IgD-negative memory B cell (primary cell): ENCODE data around the gene FOCAD. TPM values are rescaled to one million over a fixed set of nuclear protein-coding genes. Genes with fewer than 3 reads are reported as not detected.

Experiments used
- H3K27ac Mint-ChIP-seq, 3 donors: one replicate each; pipeline ENCODE4 v1.8.0; 2020 to 2022; ENCODE audit warnings: mild to moderate bottlenecking in 3 of 3, mixed read lengths in 3 of 3, moderate library complexity in 1 of 3
- H3K27me3 Mint-ChIP-seq: one replicate; pipeline ENCODE4 v1.8.0; 2021; ENCODE audit warnings: mixed read lengths
- H3K36me3 Mint-ChIP-seq: one replicate; pipeline ENCODE4 v1.8.0; 2020; ENCODE audit warnings: mild to moderate bottlenecking, mixed read lengths
- H3K4me1 Mint-ChIP-seq, 3 donors: one replicate each; pipeline ENCODE4 v1.8.0; 2020 to 2022; ENCODE audit warnings: mixed read lengths in 3 of 3, mild to moderate bottlenecking in 1 of 3
- H3K4me3 Mint-ChIP-seq, 4 donors: one replicate each; pipeline ENCODE4 v1.8.0; 2020 to 2022; ENCODE audit warnings: mild to moderate bottlenecking in 4 of 4, mixed read lengths in 4 of 4, moderate library complexity in 3 of 4
- H3K9me3 Mint-ChIP-seq, 3 donors: one replicate each; pipeline ENCODE4 v1.8.0; 2020 to 2021; ENCODE audit warnings: mixed read lengths in 3 of 3, mild to moderate bottlenecking in 1 of 3
- polyA plus RNA-seq: library from polyadenylated mRNA; unstranded; fragments of 300-500 nt; fragmentation: Illumina TruSeq; gene quantifications from one replicate; pipeline ENCODE4 v1.2.3, GENCODE V29; 2021

The FOCAD gene
- polyA plus RNA-seq, 1 donor from 2014 or later, result 5.3 TPM

GRCh38 chr9:20884985-20885593 is 201.0 kb downstream of the FOCAD start:
- H3K9me3 Mint-ChIP-seq, result no peaks in the 10 kb centered on the region
- no peak overlapping the region for H3K27ac Mint-ChIP-seq
- peaks cover 3% of the 10 kb centered on the region for H3K36me3 Mint-ChIP-seq
- H3K4me3 Mint-ChIP-seq, result no peak overlapping the region
- H3K27me3 Mint-ChIP-seq, result no peaks in the 10 kb centered on the region
- H3K4me1 Mint-ChIP-seq, result no peaks in the 10 kb centered on the region

- H3K9me3 Mint-ChIP-seq, result no peaks in the 10 kb centered on the region
- no peaks in the 10 kb centered on the region for H3K36me3 Mint-ChIP-seq
- H3K4me1 Mint-ChIP-seq, result no peaks in the 10 kb centered on the region
- H3K4me3 Mint-ChIP-seq, result no peak overlapping the region
- H3K27me3 Mint-ChIP-seq, result no peaks in the 10 kb centered on the region
- no peak overlapping the region for H3K27ac Mint-ChIP-seq
Measured at GRCh38 chr9:20898885-20899554, 215.0 kb downstream of the FOCAD start.

GRCh38 chr9:20903212-20903611 is 219.2 kb downstream of the FOCAD start:
- no peak overlapping the region for H3K4me3 Mint-ChIP-seq
- no peaks in the 10 kb centered on the region for H3K4me1 Mint-ChIP-seq
- no peak overlapping the region for H3K27ac Mint-ChIP-seq
- H3K27me3 Mint-ChIP-seq, result no peaks in the 10 kb centered on the region
- H3K9me3 Mint-ChIP-seq, result no peaks in the 10 kb centered on the region
- H3K36me3 Mint-ChIP-seq, result no peaks in the 10 kb centered on the region

GRCh38 chr9:20904995-20905394 is 220.9 kb downstream of the FOCAD start:
- H3K27me3 Mint-ChIP-seq, result no peaks in the 10 kb centered on the region
- peaks cover 2% of the 10 kb centered on the region for H3K36me3 Mint-ChIP-seq
- no peaks in the 10 kb centered on the region for H3K4me1 Mint-ChIP-seq
- H3K27ac Mint-ChIP-seq, result no peak overlapping the region
- no peak overlapping the region for H3K4me3 Mint-ChIP-seq
- H3K9me3 Mint-ChIP-seq, result no peaks in the 10 kb centered on the region

- no peaks in the 10 kb centered on the region for H3K9me3 Mint-ChIP-seq
- no peaks in the 10 kb centered on the region for H3K27me3 Mint-ChIP-seq
- H3K4me1 Mint-ChIP-seq, result no peaks in the 10 kb centered on the region
- no peak overlapping the region for H3K4me3 Mint-ChIP-seq
- H3K27ac Mint-ChIP-seq, result no peak overlapping the region
- H3K36me3 Mint-ChIP-seq, result peaks cover 2% of the 10 kb centered on the region
Measured at GRCh38 chr9:20906326-20906725, 222.3 kb downstream of the FOCAD start.

GRCh38 chr9:20908461-20908860 is 224.4 kb downstream of the FOCAD start:
- peaks cover 4% of the 10 kb centered on the region for H3K36me3 Mint-ChIP-seq
- H3K4me1 Mint-ChIP-seq, result no peaks in the 10 kb centered on the region
- no peak overlapping the region for H3K4me3 Mint-ChIP-seq
- H3K27ac Mint-ChIP-seq, result no peak overlapping the region
- no peaks in the 10 kb centered on the region for H3K9me3 Mint-ChIP-seq
- H3K27me3 Mint-ChIP-seq, result no peaks in the 10 kb centered on the region

- H3K27ac Mint-ChIP-seq, result no peak overlapping the region
- peaks cover 8% of the 10 kb centered on the region for H3K36me3 Mint-ChIP-seq
- no peaks in the 10 kb centered on the region for H3K27me3 Mint-ChIP-seq
- H3K9me3 Mint-ChIP-seq, result peaks cover 0 to 2% (median 0%) of the 10 kb centered on the region in 3 donors
- no peaks in the 10 kb centered on the region for H3K4me1 Mint-ChIP-seq
- H3K4me3 Mint-ChIP-seq, result no peak overlapping the region
Measured at GRCh38 chr9:20914556-20914955, 230.5 kb downstream of the FOCAD start.

- Mint-ChIP-seq H3K27me3 (no peaks in the 10 kb centered on the region), H3K9me3 (no peaks in the 10 kb centered on the region), H3K4me3 (no peak overlapping the region), H3K36me3 (peaks cover 11% of the 10 kb centered on the region), H3K4me1 (no peaks in the 10 kb centered on the region), H3K27ac (no peak overlapping the region)
Measured at GRCh38 chr9:20921362-20921761, 237.3 kb downstream of the FOCAD start.

DNA sequence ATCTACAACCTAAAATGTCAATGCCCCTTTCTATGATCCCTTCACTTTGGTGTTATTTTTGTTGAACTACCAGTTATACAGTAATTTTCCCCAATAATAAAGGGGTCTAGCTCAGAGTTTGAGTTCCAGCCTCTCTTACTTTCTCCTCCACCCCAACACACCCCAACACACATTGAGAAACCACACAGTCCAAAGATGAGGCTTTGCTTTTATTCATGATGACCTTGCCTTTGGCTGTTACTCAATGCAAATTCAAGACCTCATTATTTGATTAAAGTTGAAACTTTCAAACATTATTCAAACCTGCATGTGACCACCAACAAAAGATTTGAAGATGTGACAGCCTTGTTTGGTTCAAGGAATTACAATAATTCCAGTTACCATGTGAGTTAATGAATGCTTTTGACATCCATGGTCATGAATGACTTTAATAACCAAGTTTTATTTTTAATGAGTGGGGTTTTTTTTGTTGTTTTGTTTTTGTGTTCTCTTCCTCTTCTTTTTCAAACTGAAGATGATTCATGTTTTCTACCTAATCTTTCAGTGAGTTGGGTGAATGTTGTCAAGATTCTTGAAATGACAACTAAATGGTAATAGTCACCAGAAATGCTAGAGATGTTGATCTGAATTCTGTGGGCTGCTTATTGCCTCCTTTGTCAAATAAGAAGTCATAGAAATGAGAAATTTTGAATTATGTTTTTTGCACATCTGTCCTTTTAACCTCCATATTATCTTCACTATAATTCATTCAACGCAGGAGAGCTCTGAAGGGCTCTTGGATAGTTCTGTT is 241.4 kb downstream of the FOCAD start:
- Mint-ChIP-seq H3K36me3 (peaks cover 7% of the 10 kb centered on the region), H3K9me3 (no peaks in the 10 kb centered on the region), H3K27me3 (no peaks in the 10 kb centered on the region), H3K4me1 (peaks cover 0 to 2% (median 0%) of the 10 kb centered on the region in 3 donors), H3K4me3 (no peak overlapping the region), H3K27ac (no peak overlapping the region)

GRCh38 chr9:20929276-20929675 is 245.2 kb downstream of the FOCAD start:
- H3K27me3 Mint-ChIP-seq, result no peaks in the 10 kb centered on the region

DNA sequence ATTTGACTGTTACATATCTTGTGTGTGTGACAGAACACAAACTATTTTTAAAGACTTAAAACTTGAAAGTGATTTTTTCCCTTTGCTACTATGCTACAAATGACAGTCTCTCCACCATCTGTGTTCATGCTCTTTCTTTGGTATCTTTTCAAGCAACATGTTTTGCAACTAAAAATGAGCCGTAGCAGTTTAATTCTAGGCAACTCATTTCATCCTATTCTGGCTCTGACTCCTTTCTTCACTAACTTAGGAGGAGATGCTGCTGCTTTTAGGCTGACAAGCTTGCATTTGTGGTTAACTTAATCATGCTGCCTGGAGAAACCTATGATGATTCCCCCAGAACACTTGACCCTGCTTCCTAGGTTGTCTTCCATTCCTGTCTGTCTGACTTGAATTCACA is 246.8 kb downstream of the FOCAD start:
- H3K27ac Mint-ChIP-seq, result no peak overlapping the region
- H3K36me3 Mint-ChIP-seq, result peaks cover 9% of the 10 kb centered on the region
- H3K27me3 Mint-ChIP-seq, result no peaks in the 10 kb centered on the region
- H3K4me1 Mint-ChIP-seq, result peaks cover 0 to 2% (median 0%) of the 10 kb centered on the region in 3 donors
- H3K4me3 Mint-ChIP-seq, result no peak overlapping the region
- no peaks in the 10 kb centered on the region for H3K9me3 Mint-ChIP-seq

More at GRCh38 chr9:20929276-20929675, 245.2 kb downstream of the FOCAD start:
- Mint-ChIP-seq H3K4me3 (no peak overlapping the region), H3K9me3 (no peaks in the 10 kb centered on the region), H3K27ac (no peak overlapping the region), H3K4me1 (peaks cover 0 to 2% (median 0%) of the 10 kb centered on the region in 3 donors), H3K36me3 (peaks cover 15% of the 10 kb centered on the region)

DNA sequence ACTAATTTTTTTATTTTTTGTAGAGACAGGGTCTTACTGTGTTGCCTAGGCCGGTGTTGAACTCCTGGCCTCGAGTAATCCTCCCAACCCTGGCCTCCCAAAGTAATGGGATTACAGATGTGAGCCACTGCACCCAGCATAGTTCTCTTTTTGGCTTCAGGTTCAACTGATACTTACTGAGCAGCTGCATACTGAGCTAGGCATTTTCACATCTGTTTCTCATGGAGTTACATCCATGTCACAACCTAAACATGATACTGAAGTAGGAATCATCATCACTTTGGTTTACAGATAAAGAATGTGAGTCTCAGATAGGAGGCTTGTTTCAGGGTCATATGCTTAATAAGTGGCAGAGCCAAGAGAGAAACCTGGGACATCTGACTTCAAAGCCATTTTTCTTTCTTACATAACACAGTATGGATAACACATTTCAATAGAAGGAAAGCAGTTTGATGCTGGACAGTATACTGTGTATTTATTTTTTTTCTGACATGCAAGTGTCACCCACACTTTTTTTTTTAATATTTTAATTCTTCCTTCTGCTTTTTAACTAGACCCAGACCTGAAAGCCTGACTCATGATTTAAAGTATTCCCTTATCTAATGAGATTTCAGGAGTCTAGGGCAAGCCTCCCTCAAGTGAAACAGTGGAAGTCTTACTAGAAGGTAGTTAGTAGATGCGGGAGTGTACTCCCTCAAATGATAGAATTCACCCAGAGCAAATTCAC is 256.6 kb downstream of the FOCAD start:
- Mint-ChIP-seq H3K9me3 (no peaks in the 10 kb centered on the region), H3K4me3 (no peak overlapping the region), H3K36me3 (peaks cover 4% of the 10 kb centered on the region), H3K4me1 (peaks cover 0 to 3% (median 3%) of the 10 kb centered on the region in 3 donors), H3K27ac (no peak overlapping the region), H3K27me3 (no peaks in the 10 kb centered on the region)

- H3K27ac Mint-ChIP-seq, result no peak overlapping the region
- H3K4me1 Mint-ChIP-seq, result peaks cover 0 to 3% (median 3%) of the 10 kb centered on the region in 3 donors
- peaks cover 5% of the 10 kb centered on the region for H3K36me3 Mint-ChIP-seq
- H3K4me3 Mint-ChIP-seq, result no peak overlapping the region
- no peaks in the 10 kb centered on the region for H3K27me3 Mint-ChIP-seq
- H3K9me3 Mint-ChIP-seq, result no peaks in the 10 kb centered on the region
Measured at GRCh38 chr9:20941174-20941690, 257.2 kb downstream of the FOCAD start.

GRCh38 chr9:20944507-20944906 is 260.4 kb downstream of the FOCAD start:
- peak overlapping the region in 1 of 4 donors; percentile 19 for H3K4me3 Mint-ChIP-seq
- H3K4me1 Mint-ChIP-seq, result peaks cover 0 to 4% (median 3%) of the 10 kb centered on the region in 3 donors
- no peaks in the 10 kb centered on the region for H3K27me3 Mint-ChIP-seq
- peaks cover 6% of the 10 kb centered on the region for H3K36me3 Mint-ChIP-seq
- H3K9me3 Mint-ChIP-seq, result no peaks in the 10 kb centered on the region
- H3K27ac Mint-ChIP-seq, result no peak overlapping the region

GRCh38 chr9:20945269-20945668 is 261.2 kb downstream of the FOCAD start:
- no peaks in the 10 kb centered on the region for H3K9me3 Mint-ChIP-seq
- H3K36me3 Mint-ChIP-seq, result peaks cover 6% of the 10 kb centered on the region
- H3K4me1 Mint-ChIP-seq, result peaks cover 0 to 4% (median 3%) of the 10 kb centered on the region in 3 donors
- H3K27ac Mint-ChIP-seq, result no peak overlapping the region
- no peaks in the 10 kb centered on the region for H3K27me3 Mint-ChIP-seq
- H3K4me3 Mint-ChIP-seq, result no peak overlapping the region
